HepG2 (cell line): ENCODE measurements around the gene CEP68. TPM values are rescaled to one million over a fixed set of nuclear protein-coding genes. Genes with fewer than 3 reads are reported as not detected.

Experiments used
- AGO2 ChIP-seq: fragments of 200-400 bp; formaldehyde crosslinking; optimal IDR thresholded peaks from 2 replicates; pipeline ENCODE3; 2017; ENCODE audit warnings: mild to moderate bottlenecking, low read depth, low read length, moderate library complexity
- BORCS8-MEF2B ChIP-seq: sonication (generic); formaldehyde crosslinking; IDR thresholded peaks from 2 replicates; pipeline ENCODE4 v1.8.0; 2022; ENCODE audit warnings: mild to moderate bottlenecking, missing genetic modification reagents
- ESRRA ChIP-seq: sonication (generic); formaldehyde crosslinking; IDR thresholded peaks from 2 replicates; pipeline ENCODE4 v1.5.1; 2020; ENCODE audit warnings: mild to moderate bottlenecking, low read depth, missing genetic modification reagents
- KDM5B ChIP-seq: sonication (generic); formaldehyde crosslinking; IDR thresholded peaks from 2 replicates; pipeline ENCODE4 v1.4.0; 2020; ENCODE audit warnings: missing genetic modification reagents, mild to moderate bottlenecking, borderline replicate concordance
- KMT2A ChIP-seq: sonication (generic); formaldehyde crosslinking; IDR thresholded peaks from 2 replicates; pipeline ENCODE4 v1.4.0; 2020; ENCODE audit warnings: missing genetic modification reagents
- LRRFIP1 ChIP-seq: sonication (generic); formaldehyde crosslinking; conservative IDR thresholded peaks from 2 replicates; pipeline ENCODE4 v1.4.0; 2020; ENCODE audit warnings: missing genetic modification reagents
- MLXIP ChIP-seq: sonication (generic); formaldehyde crosslinking; IDR thresholded peaks from 2 replicates; pipeline ENCODE4 v1.9.0; 2021; ENCODE audit warnings: missing genetic modification reagents, borderline replicate concordance
- RFXAP ChIP-seq: sonication (generic); formaldehyde crosslinking; IDR thresholded peaks from 2 replicates; pipeline ENCODE4 v1.4.0; 2020; ENCODE audit warnings: missing genetic modification reagents, borderline replicate concordance
- RXRA ChIP-seq: sonication (generic); formaldehyde crosslinking; IDR thresholded peaks from 2 replicates; pipeline ENCODE4 v1.5.1; 2020; ENCODE audit warnings: missing genetic modification reagents
- SNAPC5 ChIP-seq: sonication (generic); formaldehyde crosslinking; IDR thresholded peaks from 2 replicates; pipeline ENCODE4 v1.8.1; 2023; ENCODE audit warnings: mild to moderate bottlenecking, missing genetic modification reagents, borderline replicate concordance
- SRSF1 ChIP-seq: fragments of 200-400 bp; formaldehyde crosslinking; optimal IDR thresholded peaks from 2 replicates; pipeline ENCODE3; 2017; ENCODE audit warnings: mild to moderate bottlenecking, low read depth, low read length, moderate library complexity
- TCF7 ChIP-seq: sonication (generic); IDR thresholded peaks from 2 replicates; pipeline ENCODE4 v1.6.1; 2016; ENCODE audit warnings: antibody characterized with exemption, low read depth
- YEATS2 ChIP-seq: sonication (generic); formaldehyde crosslinking; IDR thresholded peaks from 2 replicates; pipeline ENCODE4 v1.4.0; 2020; ENCODE audit warnings: missing genetic modification reagents, borderline replicate concordance
- ZFP1 ChIP-seq: IDR thresholded peaks from 2 replicates; pipeline ENCODE4 v1.6.1; 2016
- ZNF12 ChIP-seq: sonication (generic); formaldehyde crosslinking; IDR thresholded peaks from 2 replicates; pipeline ENCODE4 v1.5.0; 2020; ENCODE audit warnings: missing genetic modification reagents
- ZNF253 ChIP-seq: sonication (generic); formaldehyde crosslinking; IDR thresholded peaks from 2 replicates; pipeline ENCODE4 v1.8.0; 2022; ENCODE audit warnings: mild to moderate bottlenecking, missing genetic modification reagents, borderline replicate concordance
- ZNF335 ChIP-seq: sonication (generic); formaldehyde crosslinking; IDR thresholded peaks from 2 replicates; pipeline ENCODE4 v1.4.0; 2020; ENCODE audit warnings: missing genetic modification reagents
- ZNF337 ChIP-seq: sonication (generic); formaldehyde crosslinking; IDR thresholded peaks from 2 replicates; pipeline ENCODE4 v1.5.1; 2020; ENCODE audit warnings: missing genetic modification reagents, low read depth, mild to moderate bottlenecking, borderline replicate concordance
- ZNF383 ChIP-seq: sonication (generic); formaldehyde crosslinking; IDR thresholded peaks from 2 replicates; pipeline ENCODE4 v1.4.0; 2020; ENCODE audit warnings: missing genetic modification reagents, mild to moderate bottlenecking, borderline replicate concordance
- ZNF496 ChIP-seq: sonication (generic); formaldehyde crosslinking; IDR thresholded peaks from 2 replicates; pipeline ENCODE4 v1.8.1; 2023; ENCODE audit warnings: mild to moderate bottlenecking, moderate library complexity, missing genetic modification reagents; ENCODE audit not compliant: insufficient replicate concordance
- ZNF710 ChIP-seq: sonication (generic); formaldehyde crosslinking; IDR thresholded peaks from 2 replicates; pipeline ENCODE4 v1.5.0; 2020; ENCODE audit warnings: mild to moderate bottlenecking, missing genetic modification reagents, borderline replicate concordance
- polyA plus RNA-seq, 8 experiments: library from polyadenylated mRNA; depleted of rRNA in 3 of 8; stranded (reverse) in 7 of 8; unstranded in 1 of 8; fragments of >200 nt; fragmentation: Illumina TruSeq in 4 of 8; extraction: Trizol in 4 of 8; gene quantifications; 2 replicates each; pipeline versions ENCODE4 v1.2.1 to v1.2.3, GENCODE V29; 2011 to 2016; ENCODE audit warnings: low read depth in 4 of 8, missing spikeins in 1 of 8, mixed read lengths in 1 of 8; ENCODE audit not compliant: insufficient read depth in 1 of 8
- total RNA-seq, 5 experiments: library from RNA; depleted of rRNA; stranded (reverse); fragments of >200 nt; fragmentation: Illumina TruSeq; extraction: Trizol; gene quantifications; 2 replicates each; pipeline ENCODE4 v1.2.3, GENCODE V29; 2016; ENCODE audit warnings: low read depth in 1 of 5

The CEP68 gene
- total and polyA plus RNA-seq, 2 of the 13 experiments (the other 11 are each of a cell fraction or from before 2014, with no cell fraction given) = 5.7 to 9.3 TPM

- TF ChIP-seq LRRFIP1 (CRISPR knock-in tag) = no peak
- no peak for TF ChIP-seq SNAPC5
- no peak for TF ChIP-seq AGO2
- no peak for TF ChIP-seq ZNF383 (CRISPR knock-in tag)
- no peak for TF ChIP-seq BORCS8-MEF2B (CRISPR knock-in tag)
- TF ChIP-seq ZNF335 (CRISPR knock-in tag) = no peak
- no peak; the same call in 1 of the 2 replicates for TF ChIP-seq RXRA
- TF ChIP-seq ZNF710 (CRISPR knock-in tag) = no peak
- TF ChIP-seq ZNF12 (CRISPR knock-in tag) = no peak
- TF ChIP-seq YEATS2 = peak; percentile 20; the same call in 1 of the 2 replicates
- no peak for TF ChIP-seq ZFP1 (CRISPR knock-in tag)
- TF ChIP-seq ZNF496 (CRISPR knock-in tag) = no peak
- no peak for TF ChIP-seq MLXIP (CRISPR knock-in tag)
- TF ChIP-seq ESRRA = no peak
- TF ChIP-seq ZNF253 (CRISPR knock-in tag) = no peak
- no peak for TF ChIP-seq KDM5B
- TF ChIP-seq RFXAP (CRISPR knock-in tag) = no peak
- no peak for TF ChIP-seq ZNF337
- TF ChIP-seq KMT2A (CRISPR knock-in tag) = no peak
- no peak for TF ChIP-seq TCF7
- no peak for TF ChIP-seq SRSF1
These were observed 1.3 kb upstream of the CEP68 start (continued) for GRCh38 chr2:65054749-65055421.
